H1 (cell line): ENCODE results near the gene ATP9B. TPM values are rescaled to one million over a fixed set of nuclear protein-coding genes. Genes with fewer than 3 reads are reported as not detected.

Experiments used
- NANOG ChIP-seq: IDR thresholded peaks from 2 replicates; pipeline ENCODE4 v1.6.1; 2011; ENCODE audit warnings: low read length, low read depth, mild to moderate bottlenecking, inconsistent platforms; ENCODE audit not compliant: insufficient read depth, poor library complexity, severe bottlenecking
- POLR2AphosphoS5 ChIP-seq: IDR thresholded peaks from 2 replicates; pipeline ENCODE4 v1.6.1; 2011; ENCODE audit warnings: low read depth, low read length
- SIX5 ChIP-seq: IDR thresholded peaks from 2 replicates; pipeline ENCODE4 v1.6.1; 2011; ENCODE audit warnings: mild to moderate bottlenecking, low read depth, low read length
- polyA plus RNA-seq, 7 experiments: library from polyadenylated mRNA; depleted of rRNA in 3 of 7; stranded (reverse) in 5 of 7; unstranded in 2 of 7; fragments of >200 nt in 5 of 7; fragments of 200-250 nt in 2 of 7; gene quantifications; 1 replicate in 5 of 7; 2 replicates in 1 of 7; 4 replicates in 1 of 7; pipeline versions ENCODE4 v1.2.1 to v1.2.3, GENCODE V29; 2011 to 2013; ENCODE audit warnings: missing spikeins in 2 of 7, mixed read lengths in 2 of 7
- total RNA-seq: library from RNA; stranded (reverse); fragmentation: NEBNext Ultra II Directional; extraction: Animal tissue kit (Norgen Biotek cat#: 25700); gene quantifications from 2 replicates; pipeline ENCODE4 v1.2.1, GENCODE V29; 2021

Gene ATP9B
- total and polyA plus RNA-seq, 2 of the 8 experiments (the other 6 are each of a cell fraction or from before 2014, with no cell fraction given): 15.1 to 21.7 TPM

DNA sequence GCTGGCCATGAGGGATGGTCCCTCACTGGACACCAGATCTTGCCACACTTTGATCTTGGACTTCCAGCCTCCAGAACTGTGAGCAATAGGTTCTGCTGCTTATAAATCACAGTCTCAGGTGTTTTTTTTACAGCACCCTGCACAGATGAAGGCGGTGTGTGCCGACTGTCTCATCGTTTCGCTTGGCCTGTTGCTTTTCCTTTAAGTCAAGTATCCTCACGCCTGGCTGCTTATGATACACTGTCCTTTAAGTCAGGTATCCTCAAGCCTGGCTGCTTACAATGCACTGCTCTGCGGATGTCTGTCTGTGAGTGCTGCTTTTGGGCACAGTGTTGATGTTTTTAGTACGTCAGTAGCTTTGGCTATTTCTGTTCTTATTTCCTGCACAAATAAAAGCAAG, 49.3 kb upstream of the ATP9B start (continued):
- TF ChIP-seq NANOG (no peak), SIX5 (no peak), POLR2AphosphoS5 (no peak)
